Astrocyte (in vitro differentiated cells and primary cell): ENCODE measurements around the gene ATOSB. TPM values are rescaled to one million over a fixed set of nuclear protein-coding genes. Genes with fewer than 3 reads are reported as not detected.

Source experiments
- DNase-seq: peaks from one replicate; pipeline ENCODE4 v3.0.0-alpha.2; 2010; ENCODE audit warnings: low read depth
- FAIRE-seq: peaks from 2 replicates; lab custom pipeline; 2011; peaks lifted over from hg19 to GRCh38; lab: Jason Lieb, UNC
- H2AFZ ChIP-seq: 2 replicates; pipeline ENCODE4 v1.6.0; 2012; ENCODE audit warnings: low read depth, low read length, inconsistent platforms
- H3K27ac ChIP-seq: 2 replicates; pipeline ENCODE4 v1.5.1; 2011; ENCODE audit warnings: low read depth, low read length, inconsistent platforms
- H3K27me3 ChIP-seq: 2 replicates; pipeline ENCODE4 v1.6.0; 2011; ENCODE audit warnings: low read length, inconsistent platforms; ENCODE audit not compliant: insufficient read depth
- H3K36me3 ChIP-seq: 2 replicates; pipeline ENCODE4 v1.5.1; 2011; ENCODE audit warnings: low read length, inconsistent platforms; ENCODE audit not compliant: insufficient read depth
- H3K4me1 ChIP-seq: 2 replicates; pipeline ENCODE4 v1.5.1; 2011; ENCODE audit warnings: low read length, inconsistent platforms; ENCODE audit not compliant: insufficient read depth
- H3K4me2 ChIP-seq: 2 replicates; pipeline ENCODE4 v1.6.0; 2012; ENCODE audit warnings: low read length, inconsistent platforms
- H3K4me3 ChIP-seq: 2 replicates; pipeline ENCODE4 v1.5.1; 2011; ENCODE audit warnings: low read depth, mild to moderate bottlenecking, low read length, inconsistent platforms; ENCODE audit not compliant: insufficient read depth
- H3K79me2 ChIP-seq: 2 replicates; pipeline ENCODE4 v1.6.0; 2012; ENCODE audit warnings: mild to moderate bottlenecking, low read length, inconsistent platforms; ENCODE audit not compliant: insufficient read depth
- H3K9ac ChIP-seq: 2 replicates; pipeline ENCODE4 v1.6.0; 2012; ENCODE audit warnings: mild to moderate bottlenecking, low read length, inconsistent platforms
- H3K9me3 ChIP-seq: 2 replicates; pipeline ENCODE4 v1.5.1; 2012; ENCODE audit warnings: low read depth, mild to moderate bottlenecking, low read length, inconsistent platforms; ENCODE audit not compliant: insufficient read depth
- H4K20me1 ChIP-seq: 2 replicates; pipeline ENCODE4 v1.6.0; 2012; ENCODE audit warnings: low read length, inconsistent platforms; ENCODE audit not compliant: insufficient read depth
- H3K27ac Mint-ChIP-seq: one replicate; pipeline ENCODE4 v1.8.0; 2021; ENCODE audit warnings: mild to moderate bottlenecking, mixed read lengths; ENCODE audit not compliant: unreplicated experiment
- H3K27me3 Mint-ChIP-seq: one replicate; pipeline ENCODE4 v1.8.0; 2021; ENCODE audit warnings: low read depth, mixed read lengths; ENCODE audit not compliant: unreplicated experiment
- H3K36me3 Mint-ChIP-seq: one replicate; pipeline ENCODE4 v1.8.0; 2021; ENCODE audit warnings: low read depth, mixed read lengths; ENCODE audit not compliant: unreplicated experiment
- H3K4me1 Mint-ChIP-seq: one replicate; pipeline ENCODE4 v1.8.0; 2021; ENCODE audit warnings: low read depth, mixed read lengths; ENCODE audit not compliant: unreplicated experiment
- H3K4me3 Mint-ChIP-seq: one replicate; pipeline ENCODE4 v1.8.0; 2021; ENCODE audit warnings: mild to moderate bottlenecking, moderate library complexity, mixed read lengths; ENCODE audit not compliant: unreplicated experiment
- H3K9me3 Mint-ChIP-seq: one replicate; pipeline ENCODE4 v1.8.0; 2021; ENCODE audit warnings: mild to moderate bottlenecking, mixed read lengths; ENCODE audit not compliant: unreplicated experiment
- CTCF ChIP-seq: IDR thresholded peaks from 2 replicates; pipeline ENCODE4 v1.5.1; 2011; ENCODE audit warnings: low read depth, mild to moderate bottlenecking, inconsistent platforms, low read length, moderate library complexity; ENCODE audit not compliant: insufficient read depth
- EZH2 ChIP-seq: IDR thresholded peaks from 2 replicates; pipeline ENCODE4 v1.6.1; 2012; ENCODE audit warnings: mild to moderate bottlenecking, low read length, inconsistent platforms; ENCODE audit not compliant: insufficient read depth
- total RNA-seq: library from RNA; stranded (reverse); gene quantifications from 2 replicates; pipeline ENCODE4 v1.2.1, GENCODE V29; 2021

ATOSB gene
- total RNA-seq, 1 donor from 2014 or later: 68.9 TPM

- no peak for DNase-seq
- H3K27ac Mint-ChIP-seq: no peak overlapping the region
- Histone ChIP-seq H3K9me3 (peaks cover 17% of the 10 kb centered on the region), H3K4me2 (no peak overlapping the region), H3K27ac (no peak overlapping the region), H3K9ac (no peak overlapping the region), H3K36me3 (no peaks in the 10 kb centered on the region), H3K4me3 (no peak overlapping the region), H3K79me2 (no peaks in the 10 kb centered on the region), H4K20me1 (no peaks in the 10 kb centered on the region), H2AFZ (no peak overlapping the region), H3K4me1 (no peaks in the 10 kb centered on the region), H3K27me3 (no peaks in the 10 kb centered on the region)
- peaks cover 1% of the 10 kb centered on the region for H3K36me3 Mint-ChIP-seq
- no peak overlapping the region for H3K4me3 Mint-ChIP-seq
- TF ChIP-seq EZH2: no peak
- no peak for TF ChIP-seq CTCF
- H3K4me1 Mint-ChIP-seq: no peaks in the 10 kb centered on the region
- H3K27me3 Mint-ChIP-seq: no peaks in the 10 kb centered on the region
- FAIRE-seq: no peak
- H3K9me3 Mint-ChIP-seq: peaks cover 36% of the 10 kb centered on the region
Measured at GRCh38 chr9:35142037-35142436, 26.4 kb upstream of the ATOSB start.

- no peaks in the 10 kb centered on the region for H4K20me1 ChIP-seq
- no peak overlapping the region for H3K27ac ChIP-seq
- Mint-ChIP-seq H3K36me3 (peaks cover 1% of the 10 kb centered on the region), H3K9me3 (peaks cover 34% of the 10 kb centered on the region), H3K4me3 (no peak overlapping the region), H3K27ac (no peak overlapping the region), H3K4me1 (no peaks in the 10 kb centered on the region), H3K27me3 (no peaks in the 10 kb centered on the region)
- no peak for DNase-seq
- H2AFZ ChIP-seq: no peak overlapping the region
- H3K36me3 ChIP-seq: no peaks in the 10 kb centered on the region
- no peaks in the 10 kb centered on the region for H3K27me3 ChIP-seq
- no peaks in the 10 kb centered on the region for H3K4me1 ChIP-seq
- H3K9ac ChIP-seq: no peak overlapping the region
- H3K4me3 ChIP-seq: no peak overlapping the region
- FAIRE-seq: no peak
- H3K79me2 ChIP-seq: no peaks in the 10 kb centered on the region
- H3K4me2 ChIP-seq: no peak overlapping the region
- H3K9me3 ChIP-seq: peaks cover 17% of the 10 kb centered on the region
- TF ChIP-seq CTCF (no peak), EZH2 (no peak)
Measured at GRCh38 chr9:35140093-35140492, 24.4 kb upstream of the ATOSB start.

GRCh38 chr9:35136866-35137265 lies 21.2 kb upstream of the ATOSB start:
- Histone ChIP-seq H3K4me2 (no peak overlapping the region), H4K20me1 (no peaks in the 10 kb centered on the region), H3K27ac (no peak overlapping the region), H3K9me3 (peaks cover 7% of the 10 kb centered on the region), H3K4me1 (no peaks in the 10 kb centered on the region), H3K79me2 (no peaks in the 10 kb centered on the region), H3K4me3 (no peak overlapping the region), H3K27me3 (no peaks in the 10 kb centered on the region), H2AFZ (no peak overlapping the region), H3K36me3 (no peaks in the 10 kb centered on the region), H3K9ac (no peak overlapping the region)
- DNase-seq (no peak), FAIRE-seq (no peak)
- TF ChIP-seq EZH2: no peak
- TF ChIP-seq CTCF: no peak
- Mint-ChIP-seq H3K27ac (no peak overlapping the region), H3K36me3 (peaks cover 1% of the 10 kb centered on the region), H3K9me3 (peaks cover 15% of the 10 kb centered on the region), H3K4me1 (no peaks in the 10 kb centered on the region), H3K4me3 (no peak overlapping the region), H3K27me3 (no peaks in the 10 kb centered on the region)
